Gastrocnemius medialis (tissue), 4 donors: Measurements from ENCODE around the gene MST1R. TPM values are rescaled to one million over a fixed set of nuclear protein-coding genes. Genes with fewer than 3 reads are reported as not detected.
"Not testable (repeated sequence)": the region's sequence is repeated elsewhere in the genome, so short reads cannot be mapped to it uniquely, and the experiment has no call there.

Source experiments
- ATAC-seq, 2 donors: fragments of 150-250 bp; one replicate each; pipeline ENCODE4 v1.9.1; 2016
- DNase-seq, 2 donors: peaks; one replicate each; pipeline ENCODE4 v3.0.0-alpha.2; 2019
- H3K27ac ChIP-seq, 4 donors: fragments of 200-600 bp; sonication (generic); 1 replicate in 1 of 4; 2 replicates in 3 of 4; pipeline ENCODE4 v1.5.1; 2016 to 2018; ENCODE audit warnings: mild to moderate bottlenecking in 2 of 4, moderate library complexity in 1 of 4
- H3K27me3 ChIP-seq, 3 donors: fragments of 200-600 bp; sonication (generic) in 2 of 3; 1 replicate in 1 of 3; 2 replicates in 2 of 3; pipeline versions ENCODE4 v1.5.1 to v1.6.0; 2016 to 2019; ENCODE audit warnings: mild to moderate bottlenecking in 1 of 3, moderate library complexity in 1 of 3
- H3K36me3 ChIP-seq, 2 donors: fragments of 200-600 bp; sonication (generic) in 1 of 2; one replicate each; pipeline ENCODE4 v1.5.1; 2017 to 2018
- H3K4me1 ChIP-seq, 2 donors: fragments of 200-600 bp; sonication (generic) in 1 of 2; one replicate each; pipeline ENCODE4 v1.5.1; 2016 to 2017; ENCODE audit warnings: mild to moderate bottlenecking in 2 of 2
- H3K4me3 ChIP-seq, 4 donors: fragments of 200-600 bp; sonication (generic) in 3 of 4; 1 replicate in 1 of 4; 2 replicates in 3 of 4; pipeline ENCODE4 v1.5.1; 2016 to 2019; ENCODE audit warnings: mild to moderate bottlenecking in 2 of 4
- H3K9me3 ChIP-seq, 3 donors: fragments of 200-600 bp; sonication (generic) in 2 of 3; 1 replicate in 1 of 3; 2 replicates in 2 of 3; pipeline ENCODE4 v1.5.1; 2016 to 2019
- POLR2A ChIP-seq, 2 donors: fragments of 450-650 bp; IDR thresholded peaks; one replicate each; pipeline ENCODE4 v1.6.1; 2017; ENCODE audit warnings: antibody characterized with exemption in 2 of 2, mild to moderate bottlenecking in 2 of 2, moderate library complexity in 2 of 2
- in situ Hi-C, 4 donors: fragments of 200-750 bp; cut with MboI; loops; one replicate each; pipeline versions ENCODE4 v1.15.0 to v1.8.0; 2017; ENCODE audit warnings: low sequenced_read_pairs in 4 of 4
- intact Hi-C: fragments of 100-400 bp; cut with DNase I; formaldehyde crosslinking; loops from one replicate; pipeline ENCODE4 v1.15.1; 2023; ENCODE audit warnings: low total_unique reads
- total RNA-seq, 4 donors: library from RNA; depleted of rRNA; stranded (reverse); fragments of >200 nt; gene quantifications; one replicate each; pipeline versions ENCODE4 v1.1.0 to v1.2.3, GENCODE V29; 2016
- TF ChIP-seq, protein P1 (sequence below), 5 experiments: fragments of 450-650 bp in 3 of 5; fragments of 200-600 bp in 2 of 5; sonication (generic) in 2 of 5; IDR thresholded peaks in 4 of 5; conservative IDR thresholded peaks in 1 of 5; 1 replicate in 4 of 5; 2 replicates in 1 of 5; pipeline ENCODE4 v1.5.1; 2016 to 2019; ENCODE audit warnings: antibody characterized with exemption in 5 of 5, mild to moderate bottlenecking in 3 of 5, moderate library complexity in 3 of 5

Gene MST1R
- total RNA-seq, 4 donors from 2014 or later: 0.40 to 0.81 (median 0.51) TPM; not detected in 1

- in situ Hi-C loops (loop anchor here in 1 of 4 donors (25.0 kb wide), 1 partner anchor 347 kb away; the partner anchor contains the start of genes HYAL3, IFRD2, LSMEM2 and NAA80), intact Hi-C loops (loop anchor here (1.0 kb wide), 1 partner anchor 11 kb away; the partner anchor contains the start of gene MON1A)
- H3K4me1 ChIP-seq: peaks cover 12 to 20% of the 10 kb centered on the region in 2 donors
- no peaks in the 10 kb centered on the region for H3K27me3 ChIP-seq
- H3K9me3 ChIP-seq: no peaks in the 10 kb centered on the region
- TF ChIP-seq, protein P1, sequence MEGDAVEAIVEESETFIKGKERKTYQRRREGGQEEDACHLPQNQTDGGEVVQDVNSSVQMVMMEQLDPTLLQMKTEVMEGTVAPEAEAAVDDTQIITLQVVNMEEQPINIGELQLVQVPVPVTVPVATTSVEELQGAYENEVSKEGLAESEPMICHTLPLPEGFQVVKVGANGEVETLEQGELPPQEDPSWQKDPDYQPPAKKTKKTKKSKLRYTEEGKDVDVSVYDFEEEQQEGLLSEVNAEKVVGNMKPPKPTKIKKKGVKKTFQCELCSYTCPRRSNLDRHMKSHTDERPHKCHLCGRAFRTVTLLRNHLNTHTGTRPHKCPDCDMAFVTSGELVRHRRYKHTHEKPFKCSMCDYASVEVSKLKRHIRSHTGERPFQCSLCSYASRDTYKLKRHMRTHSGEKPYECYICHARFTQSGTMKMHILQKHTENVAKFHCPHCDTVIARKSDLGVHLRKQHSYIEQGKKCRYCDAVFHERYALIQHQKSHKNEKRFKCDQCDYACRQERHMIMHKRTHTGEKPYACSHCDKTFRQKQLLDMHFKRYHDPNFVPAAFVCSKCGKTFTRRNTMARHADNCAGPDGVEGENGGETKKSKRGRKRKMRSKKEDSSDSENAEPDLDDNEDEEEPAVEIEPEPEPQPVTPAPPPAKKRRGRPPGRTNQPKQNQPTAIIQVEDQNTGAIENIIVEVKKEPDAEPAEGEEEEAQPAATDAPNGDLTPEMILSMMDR (IDR thresholded peaks at IDR 0.05 in 4 of 5, conservative IDR thresholded peaks at IDR 0.05 in 1 of 5): peak in 2 of 5 experiments; percentile 20 to 28
- TF ChIP-seq POLR2A (IDR thresholded peaks at IDR 0.05): peak; percentile 95 to 97
- peak within 1 kb of the TSS; percentile 89 to 95 (median 95) for H3K27ac ChIP-seq
- peak; percentile 97 to 98 for DNase-seq
- ATAC-seq: peak; percentile 96 to 97
- H3K4me3 ChIP-seq: peak within 1 kb of the TSS; percentile 65 to 81 (median 78)
- no peaks in the 10 kb centered on the region for H3K36me3 ChIP-seq
Measured at GRCh38 chr3:49939858-49940666, 36.4 kb upstream of the MST1R start, which contains the start of gene RBM6. RBM6 (plus strand) TSS chr3:49940150; CDS start chr3:49962642, 22,492 bp downstream.

GRCh38 chr3:49937090-49937489 is 33.4 kb upstream of the MST1R start:
- Histone ChIP-seq H3K4me3 (no peak overlapping the region), H3K4me1 (peaks cover 12% of the 10 kb centered on the region in 2 donors), H3K9me3 (no peaks in the 10 kb centered on the region), H3K36me3 (no peaks in the 10 kb centered on the region), H3K27me3 (no peaks in the 10 kb centered on the region), H3K27ac (no peak overlapping the region)
- ATAC-seq (no peak), DNase-seq (no peak)
- intact Hi-C loops: no loop called here
- TF ChIP-seq, protein P1 (IDR thresholded peaks at IDR 0.05 in 4 of 5, conservative IDR thresholded peaks at IDR 0.05 in 1 of 5): no peak
- no peak for TF ChIP-seq POLR2A (IDR thresholded peaks at IDR 0.05)
- in situ Hi-C loops: loop anchor here in 1 of 4 donors (25.0 kb wide), 1 partner anchor 350 kb away; the partner anchor contains the start of genes HYAL3, IFRD2, LSMEM2 and NAA80

DNA sequence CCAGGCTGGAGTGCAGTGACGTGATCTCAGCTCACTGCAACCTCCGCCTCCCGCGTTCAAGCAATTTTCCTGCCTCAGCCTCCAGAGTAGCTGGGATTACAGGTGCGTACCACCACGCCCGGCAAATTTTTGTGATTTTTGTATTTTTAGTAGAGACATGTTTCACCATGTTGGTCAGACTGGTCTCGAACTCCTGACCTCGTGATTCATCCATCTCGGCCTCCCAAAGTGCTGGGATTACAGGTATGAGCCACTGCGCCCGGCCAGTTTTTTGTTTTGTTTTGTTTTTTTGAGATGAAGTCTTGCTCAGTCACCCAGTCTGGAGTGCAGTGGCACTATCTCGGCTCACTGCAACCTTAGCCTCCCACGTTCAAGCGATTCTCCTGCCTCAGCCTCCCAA is 28.6 kb upstream of the MST1R start:
- in situ Hi-C loops: loop anchor here in 1 of 4 donors (25.0 kb wide), 1 partner anchor 355 kb away; the partner anchor contains the start of genes HYAL3, IFRD2, LSMEM2 and NAA80
- not testable (repeated sequence) for H3K36me3 ChIP-seq, H3K27me3 ChIP-seq, H3K4me3 ChIP-seq, ATAC-seq, H3K27ac ChIP-seq, DNase-seq, H3K9me3 ChIP-seq
- intact Hi-C loops: loop anchor here (5.0 kb wide), 1 partner anchor 145 kb away; the partner anchor contains the start of gene IP6K1
- peaks cover 18 to 22% of the 10 kb centered on the region in 2 donors for H3K4me1 ChIP-seq

GRCh38 chr3:49930922-49931321 is 27.2 kb upstream of the MST1R start:
- Histone ChIP-seq H3K9me3 (no peaks in the 10 kb centered on the region), H3K36me3 (no peaks in the 10 kb centered on the region), H3K4me1 (peaks cover 18 to 22% of the 10 kb centered on the region in 2 donors), H3K27me3 (no peaks in the 10 kb centered on the region), H3K4me3 (no peak overlapping the region), H3K27ac (peak overlapping the region; percentile 86 to 98 (median 93))
- in situ Hi-C loops (loop anchor here in 1 of 4 donors (25.0 kb wide), 1 partner anchor 356 kb away; the partner anchor contains the start of genes HYAL3, IFRD2, LSMEM2 and NAA80), intact Hi-C loops (loop anchor here (5.0 kb wide), 1 partner anchor 144 kb away; the partner anchor contains the start of gene IP6K1)
- DNase-seq: peak in 1 of 2 donors; percentile 17
- ATAC-seq: no peak
- TF ChIP-seq POLR2A (IDR thresholded peaks at IDR 0.05): no peak
- TF ChIP-seq, protein P1 (IDR thresholded peaks at IDR 0.05 in 4 of 5, conservative IDR thresholded peaks at IDR 0.05 in 1 of 5): no peak
